Subcutaneous adipose tissue (tissue), 4 donors: ENCODE measurements around the gene SASH1. TPM values are rescaled to one million over a fixed set of nuclear protein-coding genes. Genes with fewer than 3 reads are reported as not detected.

Experiments used
- CTCF ChIP-seq: fragments of 450-650 bp; IDR thresholded peaks from one replicate; pipeline ENCODE4 v1.5.1; 2016; ENCODE audit warnings: low read depth, mild to moderate bottlenecking, control low read depth, antibody characterized with exemption, moderate library complexity
- total RNA-seq, 4 donors: library from RNA; depleted of rRNA; stranded (reverse); fragments of >200 nt; gene quantifications; one replicate each; pipeline ENCODE4 v1.1.0, GENCODE V29; 2016

The SASH1 gene
- total RNA-seq, 4 donors from 2014 or later = 234 to 322 (median 267) TPM

- TF ChIP-seq CTCF = no peak
Measured at GRCh38 chr6:148413321-148414091, 70.9 kb downstream of the SASH1 start.

DNA sequence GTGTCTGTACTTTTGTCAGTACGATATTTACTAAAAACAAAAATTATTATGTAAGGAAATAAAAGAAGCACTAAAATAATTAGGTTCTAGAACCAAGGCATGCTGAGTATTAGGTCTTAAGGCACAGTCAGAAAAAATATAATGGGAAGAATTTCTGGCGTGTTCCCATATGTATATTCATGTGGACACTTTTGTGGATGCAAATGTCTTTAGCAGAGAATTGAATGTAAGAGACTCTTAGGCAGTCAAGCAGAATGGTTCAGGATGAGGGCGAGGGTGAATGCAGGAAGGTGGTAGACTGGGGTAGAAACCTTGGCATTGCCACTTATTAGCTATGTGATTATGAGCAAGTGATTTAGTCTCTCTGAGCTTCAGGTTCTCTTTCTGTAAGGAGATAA, 71.5 kb downstream of the SASH1 start:
- no peak for TF ChIP-seq CTCF

DNA sequence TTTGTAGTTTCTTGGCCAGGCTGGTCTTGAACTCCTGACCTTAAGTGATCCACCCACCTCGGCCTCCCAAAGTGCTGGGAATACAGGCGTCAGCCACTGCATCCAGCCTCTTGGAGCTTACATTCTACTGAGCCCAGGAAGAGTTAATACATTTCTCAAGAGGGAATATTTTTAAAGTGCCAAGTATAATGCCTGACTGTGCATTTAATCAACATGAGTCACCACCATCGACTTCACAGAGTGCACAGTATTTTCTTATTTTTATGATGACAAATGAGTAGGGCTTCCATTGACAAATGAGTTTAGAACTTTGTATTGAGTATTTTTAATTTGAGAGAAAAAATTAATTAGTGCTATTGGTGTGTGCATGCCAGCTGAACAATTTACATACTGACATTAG, 72.2 kb downstream of the SASH1 start:
- no peak for TF ChIP-seq CTCF

DNA sequence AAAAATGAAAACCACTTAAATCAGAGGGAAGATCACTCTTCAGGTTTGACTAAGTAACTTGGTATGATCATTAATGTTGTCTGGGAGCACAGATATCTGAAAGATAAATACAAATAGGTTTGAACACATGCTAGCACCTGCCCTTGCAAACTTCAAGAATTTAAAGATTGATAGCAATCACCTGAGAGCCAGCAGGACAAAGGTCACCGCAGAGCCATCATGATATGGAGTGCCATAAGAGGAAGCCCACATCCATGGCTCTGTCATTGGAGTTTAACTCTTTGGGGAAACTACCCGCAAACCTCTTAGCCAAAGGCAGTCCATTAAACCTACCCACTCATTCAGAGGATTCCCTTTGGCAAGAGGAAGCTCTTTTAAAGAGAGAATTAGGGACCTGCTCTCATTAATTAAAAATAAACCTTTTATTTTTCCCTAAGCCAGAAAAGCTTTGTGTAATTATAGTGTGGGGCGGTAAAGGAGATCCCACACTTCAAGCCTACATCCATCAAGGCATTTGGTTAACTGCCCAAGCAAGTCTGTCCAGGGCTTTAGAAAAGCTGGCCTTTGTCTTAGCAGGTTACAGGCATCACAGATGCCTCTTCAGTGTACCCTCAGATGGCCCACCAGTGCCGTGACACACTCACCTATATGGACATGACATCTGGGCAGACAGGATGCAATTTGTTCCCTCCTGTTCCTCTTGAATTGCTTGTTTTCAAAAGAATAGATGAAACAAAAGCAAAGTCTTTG, 73.0 kb downstream of the SASH1 start:
- TF ChIP-seq CTCF = no peak

DNA sequence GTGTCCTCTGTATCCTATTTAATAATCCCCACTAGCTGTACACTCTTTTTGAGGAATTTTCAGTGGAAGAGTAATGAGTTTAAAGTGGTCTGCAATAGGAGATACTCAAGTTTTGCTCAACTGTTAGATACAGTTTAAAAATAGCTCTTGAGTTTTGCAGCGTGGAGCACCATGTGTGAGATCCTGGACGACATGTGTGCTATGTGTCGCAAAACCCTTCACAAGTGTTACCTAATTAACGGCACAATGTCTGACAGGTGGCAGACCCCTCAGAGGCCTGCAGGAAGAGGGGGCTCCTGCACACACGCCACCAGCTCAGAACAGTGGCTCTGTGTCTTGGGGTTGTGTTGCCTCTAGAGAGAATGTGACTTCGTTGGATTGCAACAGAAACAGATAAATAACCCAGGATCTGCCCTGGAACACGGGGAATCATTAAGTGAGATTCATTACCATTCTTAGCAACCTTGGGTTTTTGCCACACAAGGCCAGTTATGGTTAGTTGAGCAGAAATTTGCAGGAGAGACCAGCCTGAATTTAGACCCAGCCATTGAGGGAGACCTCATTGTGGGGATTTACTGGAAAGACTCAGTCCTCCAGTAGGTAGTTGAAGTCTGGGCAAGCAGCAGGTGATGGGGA, 73.8 kb downstream of the SASH1 start:
- TF ChIP-seq CTCF = no peak

- no peak for TF ChIP-seq CTCF
Measured at GRCh38 chr6:148417045-148417444, 74.4 kb downstream of the SASH1 start.

GRCh38 chr6:148419430-148419829, 76.8 kb downstream of the SASH1 start:
- TF ChIP-seq CTCF = no peak
